Stromal cell of bone marrow (primary cell): Measurements from ENCODE around the gene DDIAS.

Experiments
- DNase-seq: peaks from one replicate; pipeline ENCODE4 v3.0.0-alpha.2; 2012; ENCODE audit warnings: low read depth

DDIAS gene

DNA sequence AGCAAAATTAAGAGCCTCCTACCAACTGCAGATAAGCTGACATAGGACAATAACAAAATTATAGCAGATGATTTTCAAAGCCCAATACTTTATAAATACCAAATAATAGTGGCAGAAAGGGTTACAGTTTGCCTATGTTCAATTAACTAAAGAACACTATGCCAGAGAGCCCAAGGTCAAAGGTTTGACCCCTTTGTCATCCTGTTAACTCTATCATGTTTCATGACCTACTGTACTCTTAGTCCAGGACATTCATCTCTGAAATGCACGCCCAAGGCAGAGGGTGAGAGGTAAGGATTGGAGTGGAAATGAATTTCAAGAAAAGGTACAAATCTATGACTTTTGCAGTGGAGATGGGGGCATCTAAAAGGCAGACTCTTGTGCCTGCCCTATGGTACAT lies 70.6 kb downstream of the DDIAS start:
- no peak for DNase-seq

DNA sequence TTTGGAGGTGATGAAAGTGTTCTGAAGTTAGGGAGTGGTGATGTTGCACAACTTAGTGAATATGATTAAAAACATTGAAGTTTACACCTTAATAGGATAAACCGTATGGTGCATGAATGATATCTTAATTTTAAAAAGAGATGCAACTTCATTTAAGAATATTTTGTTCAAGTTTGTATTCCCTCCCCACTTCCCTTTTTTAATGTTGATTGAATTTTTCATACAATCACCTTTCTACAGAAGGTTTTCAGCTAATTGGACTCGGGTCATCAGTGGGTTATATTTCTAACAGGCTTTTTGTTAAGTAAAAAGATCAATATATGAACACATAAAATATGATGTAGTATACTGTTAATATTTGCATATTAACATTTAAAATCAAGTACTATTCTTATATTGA lies 72.6 kb downstream of the DDIAS start:
- no peak for DNase-seq

DNA sequence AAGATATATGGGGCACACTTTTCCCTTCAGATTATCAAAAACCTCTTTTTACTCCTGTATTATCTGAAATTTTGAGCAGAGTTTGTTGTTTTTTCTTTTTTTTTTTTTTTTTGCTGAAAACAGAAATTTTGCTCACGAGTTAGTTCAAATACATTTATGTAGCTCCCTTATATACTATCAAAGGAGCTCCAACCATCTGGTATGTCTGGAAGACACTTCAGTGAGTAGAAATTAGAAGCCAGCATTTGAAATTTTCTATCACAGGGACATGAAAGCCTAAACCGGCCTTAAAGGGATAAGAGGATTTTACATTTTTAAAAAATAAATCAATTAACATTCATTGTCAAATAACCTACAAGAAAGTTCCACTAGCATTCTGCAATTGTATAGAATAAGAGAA lies 73.3 kb downstream of the DDIAS start:
- DNase-seq = no peak

DNA sequence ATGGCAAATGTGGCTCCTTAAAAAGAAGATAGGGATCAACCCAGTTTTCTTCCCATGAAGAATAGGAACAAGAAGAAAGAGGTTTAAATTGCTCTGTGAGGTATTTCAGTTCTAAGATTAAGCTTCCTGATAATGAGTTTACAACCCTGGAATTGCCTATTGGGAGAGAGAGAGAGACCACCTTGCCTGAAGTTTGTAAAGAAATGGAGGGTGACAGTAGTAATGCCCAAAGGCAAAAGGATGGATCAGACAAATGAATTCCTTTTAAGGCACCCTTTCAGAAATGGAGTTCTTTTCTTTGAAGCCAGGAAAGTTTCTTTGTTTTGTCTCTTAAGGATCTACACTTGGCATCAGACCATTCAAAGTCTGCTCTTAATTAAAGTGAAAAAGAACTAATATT lies 74.3 kb downstream of the DDIAS start:
- no peak for DNase-seq

DNA sequence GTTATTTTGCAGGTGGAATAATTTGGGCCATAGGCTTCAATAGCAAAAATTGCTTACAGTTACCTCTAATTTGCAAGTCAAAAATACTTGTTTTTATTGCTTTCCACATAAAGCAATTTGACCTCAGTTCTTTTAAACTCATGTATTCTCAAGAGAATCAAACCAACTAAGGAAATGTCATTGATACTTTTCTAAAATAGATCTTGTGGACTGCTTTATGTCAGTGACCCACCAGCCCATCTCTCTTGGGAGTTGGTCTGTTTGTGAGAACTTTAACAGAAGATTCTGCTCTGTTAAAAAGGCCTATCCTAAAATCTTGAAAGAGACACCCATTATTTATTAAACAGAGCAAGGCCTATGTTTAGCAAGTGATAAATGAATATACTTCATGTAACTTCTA lies 75.2 kb downstream of the DDIAS start:
- no peak for DNase-seq

DNA sequence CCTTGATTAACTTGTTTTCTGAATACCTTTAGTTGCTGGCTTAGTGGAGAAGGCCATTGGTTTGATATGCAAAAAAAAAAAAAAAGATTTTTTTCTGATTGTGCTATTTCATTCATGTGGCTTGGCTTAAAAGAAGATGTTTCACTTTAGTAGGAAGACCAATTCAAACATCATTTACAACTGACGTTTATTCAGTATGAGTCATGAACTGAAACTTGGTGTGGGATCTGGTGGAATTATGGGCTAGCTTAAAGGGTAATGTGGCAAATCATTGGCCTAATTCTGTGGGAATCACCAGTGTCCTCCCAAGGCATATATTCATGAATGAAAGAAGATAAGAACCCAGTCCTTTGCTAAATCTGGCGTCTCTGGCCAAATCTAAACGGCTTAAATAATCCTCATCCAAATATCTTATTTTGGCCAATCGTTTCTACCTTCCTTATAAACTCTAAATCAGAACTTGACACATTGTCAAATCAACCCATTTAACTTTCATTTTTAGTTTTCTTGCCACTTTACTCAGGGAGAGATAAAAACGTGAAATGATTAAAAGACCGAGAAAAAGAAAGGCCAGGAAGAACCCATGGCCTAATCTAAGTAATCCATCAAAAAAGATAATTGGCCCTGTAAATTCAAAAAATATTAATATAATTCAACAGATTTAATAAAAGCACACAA lies 77.0 kb downstream of the DDIAS start:
- DNase-seq = peak; percentile 74

DNA sequence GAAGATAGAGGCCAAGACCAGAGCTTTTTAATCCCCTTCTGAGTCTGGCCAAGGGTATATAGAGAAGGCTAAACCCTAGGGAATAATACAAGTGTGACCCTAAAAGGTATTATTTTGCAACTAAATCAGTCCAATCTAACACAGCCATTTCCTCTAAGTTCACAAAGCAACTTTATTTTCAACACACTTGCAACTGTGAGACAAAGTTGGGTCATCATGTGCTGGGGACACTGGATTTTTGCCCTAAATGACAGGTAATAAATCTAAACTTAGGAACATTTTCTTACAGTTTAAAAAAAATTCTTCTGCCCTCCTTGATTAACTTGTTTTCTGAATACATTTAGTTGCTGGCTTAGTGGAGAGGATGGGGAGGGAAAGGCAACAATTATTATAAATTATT lies 78.3 kb downstream of the DDIAS start:
- DNase-seq = no peak

DNA sequence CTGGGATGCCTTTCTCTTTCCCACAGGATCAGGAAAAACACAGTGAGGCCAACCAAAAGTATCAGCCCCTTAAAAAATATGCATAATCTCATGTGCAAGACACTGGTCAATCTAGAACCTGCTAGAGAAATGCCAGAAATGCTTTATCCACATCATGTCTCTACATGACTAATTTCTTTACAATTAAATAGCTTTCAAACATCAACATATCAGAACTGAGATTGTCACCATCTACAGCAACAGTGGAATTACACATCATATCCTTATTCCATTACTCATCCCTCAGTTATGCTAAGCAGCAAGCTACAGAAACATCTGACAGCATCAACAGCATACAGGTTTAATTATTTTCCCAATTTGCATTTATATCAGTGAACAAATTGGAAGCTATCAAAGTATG lies 78.8 kb downstream of the DDIAS start:
- peak; percentile 36 for DNase-seq

DNA sequence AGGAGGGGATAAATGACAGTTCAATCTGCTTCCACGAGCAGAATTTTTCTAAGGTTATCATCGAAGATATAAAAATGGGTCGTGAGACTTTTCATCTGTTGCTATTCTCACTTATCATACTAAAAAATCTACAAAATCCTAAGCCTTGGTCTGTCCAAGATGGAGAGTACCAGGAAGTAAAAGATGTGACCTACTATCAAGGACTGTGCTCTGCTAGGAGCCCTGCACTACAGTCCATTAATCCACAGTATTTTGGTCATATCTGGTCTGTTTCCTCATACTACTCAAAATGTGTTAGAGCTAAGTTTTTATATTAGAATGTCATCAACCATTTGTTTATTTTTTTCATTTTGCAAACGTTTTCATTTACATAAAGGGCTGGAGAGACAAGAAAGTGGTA lies 79.4 kb downstream of the DDIAS start:
- DNase-seq = no peak

DNA sequence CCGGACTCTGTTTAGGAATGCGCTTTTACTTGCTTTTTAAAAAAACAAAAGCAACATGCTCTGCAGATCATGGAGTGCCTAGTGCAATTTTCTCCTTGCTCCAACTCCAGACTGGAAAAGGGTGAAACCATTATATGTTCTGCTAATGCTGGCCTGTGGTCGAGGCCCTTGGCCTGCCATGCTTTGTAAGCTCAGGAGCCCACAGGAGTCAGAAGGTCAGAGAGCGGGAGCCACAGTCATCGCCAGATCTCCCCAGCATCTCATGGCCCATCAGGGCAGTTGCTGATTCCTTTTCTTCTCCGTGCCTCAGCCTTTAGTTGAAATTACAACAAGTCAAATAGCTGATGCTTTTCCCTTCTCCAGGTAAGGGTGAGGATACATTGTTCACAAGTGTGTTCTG lies 80.3 kb downstream of the DDIAS start:
- DNase-seq = no peak
